Measurements from ENCODE around the gene KCNMB4. TPM values are rescaled to one million over a fixed set of nuclear protein-coding genes. Genes with fewer than 3 reads are reported as not detected.

The KCNMB4 gene
- total and polyA plus RNA-seq, 2 of the 4 experiments (the other 2 are of a cell fraction): 0.90 to 1.1 TPM

DNA sequence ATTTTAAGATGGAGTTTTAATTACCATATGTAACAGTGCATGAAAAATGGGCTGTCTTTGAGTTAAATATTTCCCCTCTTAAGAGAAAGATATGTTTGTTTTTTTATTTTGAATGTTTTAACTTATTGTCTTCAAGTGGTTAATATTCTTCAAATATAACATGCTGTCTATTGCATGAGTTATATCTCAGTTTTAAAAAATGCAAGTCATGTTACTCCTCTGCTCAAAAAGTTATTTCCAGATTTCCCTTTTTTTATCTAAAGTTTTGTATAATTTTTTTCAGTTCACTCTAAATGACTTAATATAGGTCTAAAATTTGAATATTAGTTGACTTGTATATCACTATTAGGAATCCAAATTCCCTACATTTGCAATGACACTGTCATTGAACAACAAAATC is 5.9 kb upstream of the KCNMB4 start:
- POLR2A ChIA-PET (ENCODE audit: unreplicated experiment): no interaction called here
- no TSS peak for BruUV-seq (replicated peaks)
- Histone ChIP-seq H4K20me1 (ENCODE audit: insufficient read depth, low read length) (no peaks in the 10 kb centered on the region), H4K8ac (ENCODE audit: low read depth in 2 of 2, low read length in 2 of 2) (no peak overlapping the region), H3K4ac (ENCODE audit: low read depth, low read length) (no peak overlapping the region), H3K14ac (replicated peaks; ENCODE audit: low read depth, low read length) (no peak overlapping the region), H2BK15ac (ENCODE audit: low read depth, low read length) (no peak overlapping the region), H3K4me1 (ENCODE audit: control insufficient read depth, insufficient read depth, low read length) (no peaks in the 10 kb centered on the region; the same call in 1 of the 2 replicates), H2AK5ac (ENCODE audit: low read depth, low read length) (no peak overlapping the region), H2BK20ac (ENCODE audit: low read depth, low read length) (no peak overlapping the region), H2BK120ac (ENCODE audit: low read depth, low read length) (no peak overlapping the region), H3K18ac (ENCODE audit: low read depth, low read length) (no peak overlapping the region), H3K9me3 (ENCODE audit: control insufficient read depth, insufficient read depth, low read length) (no peaks in the 10 kb centered on the region), H3K27me3 (ENCODE audit: control insufficient read depth, insufficient read depth, low read length) (peaks cover 5% of the 10 kb centered on the region; the same call in 1 of the 2 replicates), H3K79me1 (ENCODE audit: low read depth in 1 of 2, low read length in 2 of 2) (no peaks in the 10 kb centered on the region), H3K56ac (ENCODE audit: extremely low read depth, insufficient read depth, low read length) (no peak overlapping the region), H3K23ac (ENCODE audit: low read depth, low read length) (no peak overlapping the region), H3K27ac (ENCODE audit: insufficient read depth, low read length) (no peak overlapping the region), H2AFZ (replicated peaks; ENCODE audit: low read length, poor library complexity) (no peak overlapping the region), H4K91ac (ENCODE audit: insufficient read depth, low read depth, low read length) (no peak overlapping the region), H2BK5ac (ENCODE audit: low read depth, low read length, poor library complexity, severe bottlenecking) (no peak overlapping the region), H3K9me1 (ENCODE audit: insufficient read depth, low read length) (no peaks in the 10 kb centered on the region), H4K5ac (ENCODE audit: low read depth, low read length) (no peak overlapping the region), H3K4me2 (ENCODE audit: low read depth, low read length) (no peak overlapping the region), H2AK9ac (replicated peaks; ENCODE audit: low read depth, low read length, poor library complexity) (no peak overlapping the region), H3K4me3 (ENCODE audit: insufficient read depth, low read depth, low read length) (no peak overlapping the region), H3K9ac (ENCODE audit: low read depth, low read length) (no peak overlapping the region), H3K36me3 (ENCODE audit: control insufficient read depth, insufficient read depth, low read length) (no peaks in the 10 kb centered on the region)
- CTCF ChIA-PET: no interaction called here
- intact Hi-C loops (cut with micrococcal nuclease): loop anchor here (5.0 kb wide), 1 partner anchor 463 kb away; no protein-coding TSS in a partner anchor
- TF ChIP-seq NFE2L2 (IDR thresholded peaks at IDR 0.05; ENCODE audit: low read depth, low read length): peak; percentile 72
- no peak for TF ChIP-seq RFX5 (IDR thresholded peaks at IDR 0.05; ENCODE audit: low read depth, low read length)
- no peak for DNase-seq
- in situ Hi-C loops (cut with MboI; ENCODE audit: low sequenced_read_pairs): no loop called here
- ATAC-seq (ENCODE audit: low read depth): no peak
- dilution Hi-C loops (cut with HindIII; ENCODE audit: low sequenced_read_pairs, unreplicated experiment): no loop called here
